Immature natural killer cell (primary cell): Measurements from ENCODE around the gene ELAPOR2. TPM values are rescaled to one million over a fixed set of nuclear protein-coding genes. Genes with fewer than 3 reads are reported as not detected.
A peak's percentile ranks its signal among the peaks of the same experiment; 100 is the strongest.
"Not testable (repeated sequence)": the region's sequence is repeated elsewhere in the genome, so short reads cannot be mapped to it uniquely, and the experiment has no call there.

Source experiments
- DNase-seq, 3 donors: peaks; one replicate each; pipeline ENCODE4 v3.0.0; 2022; ENCODE audit warnings: mixed read lengths in 1 of 3
- H3K27ac Mint-ChIP-seq, 6 donors: one replicate each; pipeline ENCODE4 v1.8.0; 2020; ENCODE audit warnings: mixed read lengths in 6 of 6, mild to moderate bottlenecking in 5 of 6, inconsistent platforms in 4 of 6, moderate library complexity in 3 of 6
- H3K27me3 Mint-ChIP-seq, 3 donors: one replicate each; pipeline ENCODE4 v1.8.0; 2020 to 2021; ENCODE audit warnings: low read depth in 3 of 3, mild to moderate bottlenecking in 3 of 3, mixed read lengths in 3 of 3, moderate library complexity in 3 of 3, inconsistent platforms in 1 of 3
- H3K36me3 Mint-ChIP-seq, 3 donors: one replicate each; pipeline ENCODE4 v1.8.0; 2020; ENCODE audit warnings: mixed read lengths in 3 of 3, inconsistent platforms in 2 of 3, mild to moderate bottlenecking in 2 of 3
- H3K4me1 Mint-ChIP-seq, 2 donors: one replicate each; pipeline ENCODE4 v1.8.0; 2020; ENCODE audit warnings: inconsistent platforms in 2 of 2, mild to moderate bottlenecking in 2 of 2, mixed read lengths in 2 of 2, moderate library complexity in 1 of 2
- H3K4me3 Mint-ChIP-seq, 5 donors: one replicate each; pipeline ENCODE4 v1.8.0; 2020; ENCODE audit warnings: mild to moderate bottlenecking in 5 of 5, mixed read lengths in 5 of 5, inconsistent platforms in 3 of 5, moderate library complexity in 3 of 5
- H3K9me3 Mint-ChIP-seq, 6 donors: one replicate each; pipeline ENCODE4 v1.8.0; 2020; ENCODE audit warnings: mild to moderate bottlenecking in 6 of 6, mixed read lengths in 6 of 6, inconsistent platforms in 4 of 6, moderate library complexity in 3 of 6
- polyA plus RNA-seq, 3 donors: library from polyadenylated mRNA; unstranded; fragments of 300-500 nt; fragmentation: Illumina TruSeq; gene quantifications; one replicate each; pipeline ENCODE4 v1.2.3, GENCODE V29; 2021

The ELAPOR2 gene
- polyA plus RNA-seq, 3 donors from 2014 or later: 1.2 to 13.9 (median 2.6) TPM

GRCh38 chr7:87075671-87076404 is 16.4 kb upstream of the ELAPOR2 start:
- no peak for DNase-seq
- no peaks in the 10 kb centered on the region for H3K36me3 Mint-ChIP-seq
- H3K27ac Mint-ChIP-seq: no peak overlapping the region
- H3K9me3 Mint-ChIP-seq: no peaks in the 10 kb centered on the region
- no peaks in the 10 kb centered on the region for H3K4me1 Mint-ChIP-seq
- H3K27me3 Mint-ChIP-seq: peaks cover 0 to 5% (median 2%) of the 10 kb centered on the region in 3 donors
- H3K4me3 Mint-ChIP-seq: no peak overlapping the region

DNA sequence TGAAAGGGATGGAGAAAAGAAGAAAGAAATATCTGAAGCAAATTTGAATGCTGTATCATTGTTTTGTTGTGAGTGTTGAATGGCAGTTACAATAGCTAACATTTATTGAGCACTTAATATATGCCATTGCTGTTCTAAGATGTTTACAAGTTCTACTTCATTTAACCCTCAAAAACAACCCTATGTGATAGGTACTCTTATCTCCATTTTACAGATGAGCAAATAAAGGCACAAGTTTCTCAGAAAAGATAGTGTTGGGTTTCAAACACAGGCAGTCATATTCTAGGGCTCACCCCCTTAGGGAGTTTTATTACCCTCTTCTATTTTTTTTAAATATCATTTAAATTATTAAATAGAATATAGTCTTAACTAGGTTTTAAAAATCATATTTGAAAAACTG is 8.3 kb upstream of the ELAPOR2 start:
- Mint-ChIP-seq H3K36me3 (no peaks in the 10 kb centered on the region), H3K27ac (no peak overlapping the region), H3K27me3 (peaks cover 3 to 8% (median 5%) of the 10 kb centered on the region in 3 donors), H3K4me3 (no peak overlapping the region), H3K9me3 (peaks cover 0 to 3% (median 0%) of the 10 kb centered on the region in 6 donors), H3K4me1 (no peaks in the 10 kb centered on the region)
- no peak for DNase-seq

GRCh38 chr7:87060288-87060537 is 759 bp upstream of the ELAPOR2 start:
- Mint-ChIP-seq H3K36me3 (no peaks in the 10 kb centered on the region), H3K4me1 (peaks cover 14 to 19% of the 10 kb centered on the region in 2 donors), H3K27me3 (peaks cover 0 to 7% (median 2%) of the 10 kb centered on the region in 3 donors), H3K9me3 (no peaks in the 10 kb centered on the region), H3K4me3 (peak overlapping the region; percentile 65 to 84 (median 80)), H3K27ac (peak overlapping the region in 2 of 6 donors; percentile 20 to 34)
- DNase-seq: no peak

- Mint-ChIP-seq H3K4me1 (peaks cover 14 to 19% of the 10 kb centered on the region in 2 donors), H3K27ac (peak overlapping the region in 2 of 6 donors; percentile 8 to 57), H3K4me3 (peak overlapping the region; percentile 59 to 80 (median 79)), H3K36me3 (no peaks in the 10 kb centered on the region), H3K9me3 (no peaks in the 10 kb centered on the region), H3K27me3 (peaks cover 0 to 7% (median 2%) of the 10 kb centered on the region in 3 donors)
- DNase-seq: peak in 1 of 3 donors; percentile 6
Measured at GRCh38 chr7:87058744-87059524, 520 bp downstream of the ELAPOR2 start.

DNA sequence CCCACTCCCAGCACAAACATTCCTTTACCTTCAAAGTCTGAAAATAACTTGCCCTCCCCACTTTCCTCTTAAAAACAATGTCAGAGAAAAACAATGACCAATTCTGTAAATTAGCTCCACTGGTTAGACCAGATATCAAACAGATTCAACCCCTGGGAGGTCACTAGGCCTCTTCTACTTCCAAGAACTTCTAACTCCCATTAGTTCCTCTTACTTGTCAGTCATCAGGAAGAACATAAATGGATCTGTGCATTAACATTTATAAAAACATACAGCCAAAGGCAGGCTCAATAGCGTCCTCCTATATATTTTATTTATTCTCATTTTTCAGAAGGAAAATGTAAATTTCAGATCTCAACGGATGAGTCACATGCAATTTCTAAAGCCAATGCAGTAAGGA is 2.2 kb downstream of the ELAPOR2 start:
- no peaks in the 10 kb centered on the region for H3K9me3 Mint-ChIP-seq
- peaks cover 14 to 19% of the 10 kb centered on the region in 2 donors for H3K4me1 Mint-ChIP-seq
- no peak overlapping the region for H3K27ac Mint-ChIP-seq
- H3K36me3 Mint-ChIP-seq: no peaks in the 10 kb centered on the region
- no peak overlapping the region for H3K4me3 Mint-ChIP-seq
- peaks cover 0 to 7% (median 2%) of the 10 kb centered on the region in 3 donors for H3K27me3 Mint-ChIP-seq
- DNase-seq: no peak

DNA sequence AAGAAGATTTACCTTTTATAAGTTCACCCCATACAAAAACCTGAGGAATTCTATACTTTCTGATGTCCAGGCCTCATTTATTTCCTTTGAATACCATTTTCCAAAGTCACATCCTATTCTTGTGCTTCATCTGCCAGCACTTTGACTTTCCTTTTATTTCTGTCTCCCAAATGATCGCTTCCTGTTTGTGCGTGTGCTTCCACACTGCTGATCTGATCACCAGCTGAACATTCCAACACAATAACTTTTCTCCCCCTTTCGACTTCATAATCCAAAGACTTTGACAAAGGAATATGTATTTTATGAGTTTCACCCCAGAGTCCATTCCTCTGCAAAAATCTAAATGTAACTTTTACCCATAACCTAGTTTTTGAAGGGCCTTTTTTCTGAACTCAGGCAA is 3.1 kb downstream of the ELAPOR2 start:
- Mint-ChIP-seq H3K27ac (no peak overlapping the region), H3K9me3 (no peaks in the 10 kb centered on the region), H3K4me1 (peaks cover 14 to 19% of the 10 kb centered on the region in 2 donors), H3K27me3 (peaks cover 0 to 7% (median 2%) of the 10 kb centered on the region in 3 donors), H3K36me3 (no peaks in the 10 kb centered on the region), H3K4me3 (no peak overlapping the region)
- DNase-seq: no peak

DNA sequence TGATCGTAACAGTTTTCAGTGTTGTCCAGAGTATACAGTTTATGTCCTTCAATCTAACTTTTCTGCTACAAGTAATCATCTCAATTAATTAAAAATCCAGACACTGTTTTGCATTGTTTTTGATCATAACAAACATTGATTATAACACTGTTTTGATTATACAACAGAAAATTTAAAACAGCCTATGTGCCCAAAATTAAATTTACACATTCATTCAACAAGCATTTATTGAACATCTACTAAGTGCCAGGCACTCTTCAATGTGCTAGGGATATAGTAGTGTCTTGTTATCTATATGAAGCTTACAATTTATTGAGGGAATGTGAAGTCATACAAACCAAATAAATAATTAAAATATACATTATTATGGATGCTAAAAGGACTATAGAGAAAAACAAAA is 10.6 kb downstream of the ELAPOR2 start:
- no peak overlapping the region for H3K27ac Mint-ChIP-seq
- DNase-seq: no peak
- H3K27me3 Mint-ChIP-seq: peaks cover 2 to 4% (median 3%) of the 10 kb centered on the region in 3 donors
- H3K9me3 Mint-ChIP-seq: peaks cover 0 to 4% (median 0%) of the 10 kb centered on the region in 6 donors
- H3K4me1 Mint-ChIP-seq: no peaks in the 10 kb centered on the region
- no peak overlapping the region for H3K4me3 Mint-ChIP-seq
- no peaks in the 10 kb centered on the region for H3K36me3 Mint-ChIP-seq

DNA sequence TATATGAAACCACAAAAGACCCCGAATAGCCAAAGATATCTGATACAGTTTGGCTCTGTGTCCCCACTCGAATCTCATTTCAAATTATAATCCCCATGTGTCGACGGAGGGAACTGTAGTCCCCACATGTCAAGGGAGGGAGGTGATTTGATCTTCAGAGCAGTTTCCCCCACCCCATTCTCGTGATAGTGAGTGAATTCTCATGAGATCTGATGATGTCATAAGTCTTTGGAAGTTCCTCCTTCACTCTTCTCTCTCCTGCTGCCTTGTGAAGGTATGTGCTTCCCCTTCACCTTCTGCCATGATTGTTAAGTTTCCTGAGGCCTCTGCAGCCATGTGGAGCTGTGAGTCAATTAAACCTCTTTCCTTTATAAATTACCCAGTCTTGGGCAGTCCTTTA is 13.0 kb downstream of the ELAPOR2 start:
- Mint-ChIP-seq H3K27me3 (peaks cover 3 to 5% (median 5%) of the 10 kb centered on the region in 3 donors), H3K4me3 (no peak overlapping the region), H3K27ac (no peak overlapping the region), H3K4me1 (no peaks in the 10 kb centered on the region), H3K9me3 (peaks cover 0 to 4% (median under 1%) of the 10 kb centered on the region in 6 donors), H3K36me3 (no peaks in the 10 kb centered on the region)
- DNase-seq: no peak

DNA sequence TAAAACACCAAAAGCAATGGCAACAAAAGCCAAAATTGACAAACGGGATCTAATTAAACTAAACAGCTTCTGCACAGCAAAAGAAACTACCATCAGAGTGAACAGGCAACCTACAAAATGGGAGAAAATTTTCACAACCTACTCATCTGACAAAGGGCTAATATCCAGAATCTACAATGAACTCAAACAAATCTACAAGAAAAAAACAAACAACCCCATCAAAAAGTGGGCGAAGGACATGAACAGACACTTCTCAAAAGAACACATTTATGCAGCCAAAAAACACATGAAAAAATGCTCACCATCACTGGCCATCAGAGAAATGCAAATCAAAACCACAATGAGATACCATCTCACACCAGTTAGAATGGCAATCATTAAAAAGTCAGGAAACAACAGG is 14.7 kb downstream of the ELAPOR2 start:
- not testable (repeated sequence) for H3K27ac Mint-ChIP-seq, H3K27me3 Mint-ChIP-seq, H3K36me3 Mint-ChIP-seq, H3K4me3 Mint-ChIP-seq, DNase-seq, H3K9me3 Mint-ChIP-seq, H3K4me1 Mint-ChIP-seq

GRCh38 chr7:87041586-87041985 is 17.9 kb downstream of the ELAPOR2 start:
- DNase-seq, H3K27me3 Mint-ChIP-seq, H3K36me3 Mint-ChIP-seq: not testable (repeated sequence)

GRCh38 chr7:87039691-87040299 is 19.7 kb downstream of the ELAPOR2 start:
- H3K27ac Mint-ChIP-seq: peak overlapping the region in 5 of 6 donors; percentile 5 to 68 (median 31)
- not testable (repeated sequence) for H3K4me1 Mint-ChIP-seq, H3K27me3 Mint-ChIP-seq

More at GRCh38 chr7:87041586-87041985, 17.9 kb downstream of the ELAPOR2 start:
- H3K9me3 Mint-ChIP-seq, H3K27ac Mint-ChIP-seq, H3K4me1 Mint-ChIP-seq, H3K4me3 Mint-ChIP-seq: not testable (repeated sequence)

DNA sequence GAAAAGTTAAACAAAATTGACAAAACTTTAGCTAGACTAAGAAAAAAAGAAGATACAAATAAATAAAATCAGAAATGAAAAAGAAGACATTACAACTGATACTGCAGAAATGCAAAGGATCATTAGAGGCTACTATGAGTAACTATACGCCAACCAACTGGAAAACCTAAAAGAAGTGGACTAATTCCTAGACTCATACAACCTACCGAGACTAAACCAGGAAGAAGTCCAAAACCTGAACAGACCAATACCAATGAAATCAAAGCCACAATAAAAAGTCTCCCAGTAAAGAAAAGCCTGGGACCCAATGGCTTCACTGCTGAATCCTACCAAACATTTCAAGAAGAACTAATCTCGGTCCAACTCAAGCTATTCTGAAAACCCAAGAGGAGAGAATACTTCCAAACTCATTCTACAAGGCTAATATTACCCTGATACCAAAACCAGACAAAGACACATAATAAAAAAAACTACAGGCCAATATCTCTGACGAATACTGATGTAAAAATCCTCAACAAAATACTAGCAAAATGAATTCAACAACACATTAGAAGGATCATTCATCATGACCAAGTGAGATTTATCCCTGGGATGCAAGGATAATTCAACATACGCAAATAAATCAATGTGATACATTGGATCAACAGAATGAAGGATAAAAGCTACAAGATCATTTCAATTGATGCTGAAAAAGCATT is 20.3 kb downstream of the ELAPOR2 start:
- Mint-ChIP-seq H3K9me3 (peaks cover 0 to 6% (median 0%) of the 10 kb centered on the region in 6 donors), H3K4me1 (no peaks in the 10 kb centered on the region), H3K27me3 (peaks cover 0 to 7% (median 4%) of the 10 kb centered on the region in 3 donors), H3K4me3 (peak overlapping the region in 4 of 5 donors; percentile 64 to 79 (median 71)), H3K36me3 (no peaks in the 10 kb centered on the region), H3K27ac (peak overlapping the region in 2 of 6 donors; percentile 13 to 63)
- DNase-seq: no peak

More at GRCh38 chr7:87039691-87040299, 19.7 kb downstream of the ELAPOR2 start:
- DNase-seq: peak; percentile 10 to 26 (median 14)
- H3K9me3 Mint-ChIP-seq, H3K36me3 Mint-ChIP-seq: not testable (repeated sequence)
- H3K4me3 Mint-ChIP-seq: peak overlapping the region in 4 of 5 donors; percentile 64 to 79 (median 71)

DNA sequence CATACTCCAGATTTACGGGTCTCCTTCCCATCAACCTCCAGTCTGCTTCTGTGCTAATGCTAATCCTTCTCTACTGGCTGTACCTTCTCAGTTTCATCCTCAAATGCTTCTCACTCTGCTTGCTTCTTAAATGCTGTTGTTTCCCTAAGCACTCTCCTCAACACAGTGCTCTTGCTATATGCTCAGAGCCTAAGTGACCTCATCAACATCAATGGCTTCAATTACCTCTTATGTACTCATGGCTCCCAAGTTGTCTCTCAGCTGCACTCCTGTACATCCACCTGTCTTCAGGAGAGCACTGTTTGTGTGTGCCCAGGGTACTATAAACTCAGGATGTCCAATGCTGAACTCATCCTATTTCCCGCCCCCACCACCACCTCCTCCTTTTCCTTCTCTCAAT is 22.5 kb downstream of the ELAPOR2 start:
- Mint-ChIP-seq H3K9me3 (peaks cover 0 to 3% (median 0%) of the 10 kb centered on the region in 6 donors), H3K27ac (no peak overlapping the region), H3K36me3 (no peaks in the 10 kb centered on the region), H3K4me1 (no peaks in the 10 kb centered on the region), H3K4me3 (no peak overlapping the region), H3K27me3 (peaks cover 1 to 7% (median 3%) of the 10 kb centered on the region in 3 donors)
- DNase-seq: no peak
